OCI-M2 (cell line): ENCODE measurements around the gene MARCHF10.

Experiments
- DNase-seq: peaks from one replicate; lab custom pipeline; 2025; ENCODE audit not compliant: unreplicated experiment; lab: John Stamatoyannopoulos, UW

Gene MARCHF10

DNA sequence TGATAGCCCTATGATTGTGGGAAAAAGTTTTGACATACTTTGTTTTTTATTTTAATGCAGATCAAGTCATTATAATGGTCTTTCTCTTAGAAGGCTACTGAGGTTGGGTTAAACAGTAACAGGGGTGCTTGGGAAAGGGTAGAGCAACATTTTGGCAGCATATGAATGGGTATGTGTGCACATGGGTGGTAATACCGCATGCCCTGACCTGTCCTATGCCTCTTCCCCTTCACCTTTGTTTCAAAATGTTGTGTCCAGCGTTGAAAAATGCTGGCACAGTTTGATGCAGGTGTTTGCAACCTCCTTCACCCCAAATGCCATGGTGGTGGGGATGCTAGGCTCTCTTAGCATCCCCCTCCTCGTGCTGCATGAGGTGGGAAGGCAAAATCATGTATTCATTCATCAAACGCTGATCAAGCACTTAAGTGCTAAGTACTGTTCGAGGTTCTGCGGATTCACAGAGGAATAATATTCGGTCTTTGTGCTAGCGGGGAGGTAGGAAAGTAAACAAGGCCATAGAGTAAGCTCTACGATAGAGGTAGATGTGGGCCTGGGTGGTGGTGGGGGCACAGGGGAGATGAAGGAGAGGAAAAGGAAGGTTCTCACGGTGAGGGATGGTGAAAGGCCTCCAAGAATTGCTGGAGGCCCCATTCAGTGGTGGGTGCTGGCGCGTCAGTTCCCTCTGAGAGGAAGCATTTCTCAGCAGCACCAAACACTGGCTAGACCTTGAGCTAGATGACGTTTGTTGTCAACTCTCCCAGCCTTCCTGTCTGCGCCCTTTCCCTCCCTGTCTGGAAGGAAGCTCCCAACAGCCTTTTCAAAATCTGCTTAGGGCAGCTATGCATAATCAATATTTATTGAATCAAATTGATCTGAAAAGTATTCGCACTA, 13.3 kb upstream of the MARCHF10 start:
- DNase-seq = no peak

DNA sequence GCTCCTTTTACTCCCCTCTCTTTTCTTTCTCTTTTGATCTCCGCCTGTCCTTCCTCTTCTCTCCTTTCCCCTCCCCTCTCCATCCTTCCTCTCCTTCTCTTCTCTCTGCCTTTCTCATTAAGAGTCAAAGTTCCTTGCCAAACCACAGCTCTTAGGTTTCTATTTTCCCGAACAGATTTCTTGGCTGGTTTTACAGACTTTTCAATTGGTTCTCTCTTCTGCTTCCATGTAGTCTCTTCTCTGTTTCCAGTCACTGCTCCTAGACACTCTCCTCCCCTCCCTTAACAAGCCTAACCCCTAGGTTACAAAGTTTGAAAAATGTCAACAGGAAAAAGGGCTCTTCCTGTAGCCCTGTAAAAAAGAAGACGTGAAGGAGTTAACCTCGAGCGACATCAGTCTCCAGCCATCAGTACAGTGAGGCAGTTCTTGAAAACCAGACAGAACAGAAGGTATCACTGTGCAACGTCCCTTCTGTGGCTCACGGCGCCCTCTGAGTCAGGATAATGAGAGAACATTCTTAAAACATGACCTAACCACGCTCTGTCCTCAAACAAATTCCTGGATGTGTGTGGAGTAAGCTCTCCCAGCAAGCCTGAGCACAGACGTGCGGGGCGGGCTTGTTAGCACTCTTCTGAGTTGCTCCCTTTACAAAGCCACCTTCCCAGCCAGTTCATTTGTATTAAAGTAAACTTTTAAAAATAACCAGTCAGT, 11.6 kb upstream of the MARCHF10 start:
- DNase-seq = no peak

DNA sequence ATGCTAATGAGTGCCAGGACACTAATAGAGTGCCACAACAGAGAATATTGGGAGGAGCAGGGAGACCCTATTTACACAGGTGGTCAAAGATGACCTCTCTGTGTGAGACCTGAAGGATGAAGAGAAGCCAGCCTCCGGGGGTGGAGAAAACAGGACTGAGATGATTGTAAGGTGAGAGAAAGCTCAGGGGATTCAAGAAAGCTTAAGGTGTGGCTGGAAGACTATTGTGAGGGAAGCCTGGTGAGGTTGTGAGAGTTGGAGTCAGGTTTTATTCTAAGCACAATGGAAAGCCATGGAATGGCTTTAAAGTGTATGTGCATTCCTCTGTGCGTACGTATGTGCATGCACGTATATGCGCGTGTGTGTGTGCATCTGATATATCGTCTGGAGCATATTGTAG, 10.4 kb upstream of the MARCHF10 start:
- DNase-seq = no peak

DNA sequence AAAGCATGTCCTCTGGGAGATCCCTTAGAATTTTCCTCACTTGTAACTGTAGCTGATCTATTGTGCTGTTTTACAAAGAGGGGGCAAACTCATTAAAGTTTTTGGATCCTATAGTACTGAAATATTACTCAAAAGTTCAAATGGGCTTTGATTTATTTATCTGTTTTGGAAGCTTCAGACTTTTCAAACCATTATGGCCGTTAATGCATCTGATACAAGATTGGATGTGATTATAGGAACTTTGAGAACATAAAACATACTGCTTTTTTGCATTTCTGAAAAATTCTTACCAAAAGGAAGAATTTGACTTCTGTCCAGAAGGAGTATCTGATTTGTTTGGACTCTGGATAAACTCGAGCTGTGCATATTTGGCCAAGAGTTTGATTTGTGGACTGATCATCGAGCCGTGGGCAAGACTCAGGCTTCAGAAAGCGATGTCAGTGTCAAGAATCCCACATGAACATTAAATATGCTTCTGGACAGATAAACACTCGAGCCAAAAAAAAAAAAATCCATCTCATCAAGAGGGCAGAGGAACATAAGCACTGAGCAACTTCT, 8.2 kb upstream of the MARCHF10 start:
- DNase-seq = no peak

DNA sequence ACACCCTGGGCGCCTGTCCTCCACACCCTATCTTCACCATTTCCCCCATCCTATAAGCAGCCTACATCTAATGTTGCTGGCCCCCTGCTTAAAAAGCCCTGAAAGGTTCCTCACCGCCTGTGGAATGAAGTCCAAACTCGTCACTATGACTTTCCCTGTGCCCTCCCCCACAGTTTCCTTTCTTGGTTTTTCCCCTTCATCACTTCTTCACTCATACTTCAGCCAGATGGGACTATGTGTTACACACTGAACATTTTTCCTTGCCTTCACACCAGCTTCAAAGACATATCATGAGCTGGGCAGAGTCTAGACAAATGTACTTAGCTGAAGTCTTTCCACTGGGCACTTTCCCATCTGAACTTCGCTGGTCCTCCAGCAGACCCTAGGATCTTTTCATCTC, 1.5 kb upstream of the MARCHF10 start:
- DNase-seq = no peak

DNA sequence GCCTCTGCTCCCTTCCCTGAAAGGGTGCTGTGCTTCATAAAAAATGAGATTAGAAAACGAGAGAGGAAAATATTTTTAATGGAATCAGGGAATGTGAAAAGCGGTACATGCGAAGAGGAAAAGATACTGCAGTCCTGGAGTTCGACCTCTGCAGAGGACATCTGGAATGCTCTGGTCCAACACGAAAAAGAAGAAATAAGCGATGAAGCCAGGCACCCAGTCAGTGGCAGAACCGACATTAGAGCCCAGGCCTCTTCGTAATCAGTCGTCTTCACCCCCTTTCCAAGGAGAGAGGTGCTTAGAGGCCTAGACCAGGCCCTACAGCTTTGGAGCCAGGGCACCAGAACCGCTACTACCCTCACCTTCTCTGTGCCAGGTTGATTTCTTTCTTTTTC, 459 bp upstream of the MARCHF10 start:
- no peak for DNase-seq

DNA sequence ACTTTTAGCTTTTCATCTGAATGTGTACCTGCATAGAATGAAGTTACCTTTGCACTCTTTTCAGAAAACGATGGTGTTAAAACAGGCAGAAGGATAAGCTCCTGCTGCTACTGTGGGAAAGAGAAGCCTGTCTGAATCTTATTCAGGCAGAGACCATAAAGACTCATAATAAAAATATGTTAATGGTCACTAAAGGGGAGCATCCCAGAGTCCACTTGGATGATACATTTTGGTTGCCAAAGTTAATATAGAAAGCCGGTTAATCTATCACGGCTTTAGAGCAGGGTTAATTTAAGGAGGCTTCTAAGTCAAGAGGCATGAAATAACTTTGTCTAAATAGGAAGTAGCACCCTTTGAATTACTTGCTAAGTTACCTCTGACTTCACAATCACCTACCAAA, 2.9 kb downstream of the MARCHF10 start:
- no peak for DNase-seq

DNA sequence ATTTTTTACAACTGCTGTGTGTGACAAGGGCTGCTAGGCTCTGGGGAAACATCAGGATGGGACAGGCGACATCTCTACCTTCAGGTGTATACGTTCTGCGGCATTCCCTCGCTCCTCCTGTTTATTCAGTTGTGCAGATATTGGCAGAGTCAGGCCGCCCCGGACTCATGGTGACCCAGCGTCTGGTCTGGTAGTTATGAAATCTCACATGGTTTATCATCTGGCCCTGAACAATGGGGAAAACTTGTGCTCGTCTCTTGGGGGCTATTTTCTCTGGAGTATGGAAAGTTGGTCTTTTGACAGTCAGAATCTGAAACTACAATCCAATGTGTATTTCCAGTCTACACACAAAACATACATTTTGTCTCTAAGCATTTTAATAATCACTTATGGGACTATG, 3.3 kb downstream of the MARCHF10 start:
- no peak for DNase-seq

DNA sequence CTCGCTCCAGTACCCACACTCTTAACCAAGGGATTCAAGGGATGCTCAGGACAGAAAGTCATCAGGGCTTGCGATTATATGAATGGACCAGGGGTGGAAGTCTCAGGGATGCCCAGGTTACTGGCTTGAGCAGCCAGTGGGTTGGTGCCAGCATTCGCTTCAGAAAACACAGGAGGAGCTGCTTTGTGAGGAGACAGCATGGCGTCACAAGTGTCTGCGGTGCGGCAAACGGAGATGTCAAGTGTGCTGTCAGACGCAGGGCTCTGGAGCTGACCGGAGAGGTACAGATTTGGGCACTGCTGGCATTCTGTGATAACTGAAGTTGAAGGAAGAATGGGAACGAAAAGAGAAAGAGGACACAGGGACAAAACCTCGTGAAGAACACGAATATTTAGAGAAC, 4.1 kb downstream of the MARCHF10 start:
- DNase-seq = no peak

DNA sequence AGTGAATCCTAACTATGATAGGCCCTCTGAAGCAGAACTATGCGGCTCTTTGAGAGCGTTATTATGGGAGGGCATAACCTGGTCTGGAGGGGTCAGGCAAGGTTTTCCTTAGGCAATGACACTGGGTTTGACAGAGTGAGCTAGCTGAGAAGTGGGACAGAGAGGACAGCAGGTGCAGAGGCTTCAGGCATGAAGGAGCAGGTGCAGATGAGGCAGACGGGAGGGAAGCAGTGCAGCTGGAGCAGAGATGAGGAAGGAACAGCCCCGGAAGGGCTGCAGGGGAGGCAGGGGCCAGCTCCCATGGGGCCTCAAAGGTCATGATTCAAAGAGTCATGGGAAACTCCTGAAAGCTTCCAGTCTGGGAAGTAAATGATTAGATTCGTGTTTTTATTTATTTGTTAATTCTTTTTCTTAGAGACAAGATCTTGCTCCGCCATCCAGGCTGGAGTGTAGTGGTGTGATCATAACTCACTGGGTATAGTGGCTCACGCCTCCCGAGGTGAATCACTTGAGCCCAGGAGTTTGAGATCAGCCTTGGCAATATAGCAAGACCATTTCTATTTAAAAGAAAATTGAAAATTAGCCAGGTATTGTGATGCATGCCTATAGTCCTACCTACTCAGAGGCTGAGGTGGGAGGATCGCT, 5.4 kb downstream of the MARCHF10 start:
- no peak for DNase-seq

DNA sequence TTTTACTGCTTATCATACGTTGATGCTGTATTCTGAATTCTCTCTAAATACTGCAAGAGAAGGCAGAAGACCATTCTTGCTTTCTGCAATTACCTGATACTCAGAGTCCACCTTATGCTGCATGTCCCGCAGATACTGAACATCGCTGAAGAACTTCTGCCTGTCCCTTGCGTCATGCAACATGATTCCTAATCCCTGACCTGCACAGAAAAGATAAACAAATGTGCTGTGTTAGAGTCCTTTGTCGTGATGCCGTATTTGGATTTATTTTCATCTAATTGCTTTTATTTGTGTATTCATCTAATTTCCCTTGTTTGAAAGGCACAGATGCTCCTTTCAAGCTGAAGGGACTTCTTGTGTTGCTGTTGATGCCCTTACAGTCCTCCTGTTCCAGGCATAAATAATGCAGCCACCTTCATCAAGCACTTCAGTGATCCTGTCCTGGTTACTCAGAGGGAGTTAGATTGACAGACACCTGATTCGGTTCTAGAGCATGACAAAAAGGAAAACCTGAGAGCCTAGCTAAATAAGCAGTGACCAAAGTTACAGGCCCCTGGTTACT, 6.5 kb downstream of the MARCHF10 start:
- DNase-seq = no peak

DNA sequence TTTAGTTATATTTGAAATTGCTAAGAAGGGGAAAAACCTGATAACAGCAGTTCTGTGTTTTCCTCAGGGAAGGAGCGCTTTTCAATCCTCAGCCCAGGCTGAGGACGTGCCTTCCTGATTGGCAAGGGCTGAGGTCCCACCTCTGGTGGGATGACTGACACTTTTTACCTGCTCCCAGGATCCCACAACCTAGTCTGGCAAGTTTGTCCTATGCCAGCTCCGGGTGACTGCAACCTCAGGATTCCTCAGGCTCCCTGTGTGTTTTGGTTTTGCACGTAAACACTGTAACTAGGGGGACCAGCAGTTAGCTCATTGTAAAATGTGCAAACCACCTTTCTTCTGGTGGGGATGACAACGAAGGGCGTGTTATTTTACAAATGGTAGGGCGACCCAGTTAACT, 7.5 kb downstream of the MARCHF10 start:
- DNase-seq = no peak

DNA sequence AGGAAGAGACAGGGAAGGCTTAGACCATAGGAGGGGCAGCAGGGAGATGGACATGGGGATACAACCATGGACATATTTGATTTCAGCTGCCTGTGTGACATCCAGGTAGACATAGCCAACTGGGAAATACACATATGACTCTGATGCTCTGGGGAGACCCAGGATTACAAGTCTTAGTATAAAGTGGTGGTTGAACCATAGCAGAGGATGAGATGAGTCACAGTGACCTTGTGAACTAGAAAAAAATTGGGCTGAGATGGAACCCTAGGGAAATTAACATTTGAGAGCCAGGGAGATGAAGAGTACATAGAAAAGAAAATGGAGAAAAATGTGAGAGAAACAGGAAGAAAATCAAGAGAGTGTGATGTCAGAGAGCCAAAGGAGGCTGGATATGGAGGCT, 10.2 kb downstream of the MARCHF10 start:
- no peak for DNase-seq

DNA sequence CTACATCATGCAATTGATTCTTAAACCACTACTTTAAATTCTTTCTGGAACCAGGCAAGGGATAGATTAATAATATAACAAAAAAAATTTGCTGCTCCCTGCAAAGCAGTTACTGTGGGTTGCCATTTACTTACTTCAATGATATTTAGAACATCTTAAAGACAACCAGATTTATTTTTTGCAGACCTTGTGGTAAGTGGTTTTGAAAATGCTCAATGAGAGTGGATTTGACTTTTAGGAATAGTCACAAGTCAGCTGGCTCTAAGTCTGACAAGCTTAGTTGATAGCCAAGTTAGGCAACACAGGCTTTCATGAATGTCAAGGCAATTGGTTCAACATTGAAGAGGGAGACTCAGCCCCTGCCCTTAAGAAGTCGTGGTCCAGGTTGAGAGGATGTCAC, 11.8 kb downstream of the MARCHF10 start:
- DNase-seq = no peak

DNA sequence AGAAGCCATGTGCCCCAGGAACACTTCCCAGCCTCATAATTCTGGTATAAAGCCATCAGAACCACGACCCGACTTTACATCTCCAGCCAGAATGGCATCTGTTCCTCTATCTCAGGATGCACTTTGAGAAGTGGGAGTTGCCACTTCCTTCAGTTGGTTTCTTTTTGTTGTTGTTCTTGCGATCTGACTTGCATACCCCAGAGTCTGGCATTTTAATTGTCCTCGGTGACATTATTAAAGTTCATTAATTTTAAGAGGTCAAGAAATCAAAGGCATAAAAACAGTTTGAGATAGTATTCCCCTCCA, 13.5 kb downstream of the MARCHF10 start:
- DNase-seq = no peak

DNA sequence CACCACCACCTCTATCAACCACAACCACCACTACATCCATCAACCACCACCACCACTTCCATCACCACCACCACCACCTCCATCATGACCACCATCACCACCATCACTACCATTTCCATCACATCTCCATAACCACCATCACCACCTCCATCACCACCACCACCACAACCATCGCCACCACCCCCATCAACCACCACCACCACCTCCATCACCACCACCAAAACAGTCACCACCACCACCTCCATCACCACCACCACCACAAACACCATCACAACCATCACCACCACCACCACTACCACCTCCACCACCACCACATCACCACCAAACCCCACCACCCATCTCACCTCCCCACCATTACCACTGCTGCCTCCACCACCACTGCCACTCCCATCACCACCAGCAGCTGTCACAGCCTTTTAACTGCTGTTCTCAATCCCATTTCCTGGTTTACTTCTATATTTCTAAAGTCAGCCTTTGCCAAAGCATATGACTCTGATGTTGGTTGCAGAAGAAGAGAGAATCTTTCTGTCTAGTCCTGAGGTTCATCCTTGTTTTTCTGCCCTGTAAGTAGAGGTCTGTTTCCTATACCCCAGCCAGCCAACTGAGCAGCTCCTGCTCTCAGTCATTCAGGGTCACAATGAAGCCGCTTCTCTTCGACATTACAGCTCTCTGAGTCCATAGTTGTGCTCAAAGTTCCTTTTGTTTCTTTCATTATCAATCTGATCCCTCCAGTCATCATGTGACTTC, 14.0 kb downstream of the MARCHF10 start:
- no peak for DNase-seq

DNA sequence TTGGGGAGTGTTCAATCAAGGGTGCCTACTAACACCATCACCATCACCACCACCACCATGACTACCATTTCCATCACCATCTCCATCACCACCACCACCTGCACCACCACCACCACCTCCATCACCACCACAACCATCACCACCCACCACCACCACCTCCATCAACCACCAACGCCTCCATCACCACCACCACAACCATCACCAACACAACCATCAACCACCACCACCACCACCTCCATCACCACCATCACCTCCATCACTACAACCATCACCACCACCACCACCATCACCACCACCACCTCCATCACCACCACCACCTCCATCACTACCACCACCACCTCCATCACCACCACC, 15.7 kb downstream of the MARCHF10 start:
- DNase-seq = no peak

DNA sequence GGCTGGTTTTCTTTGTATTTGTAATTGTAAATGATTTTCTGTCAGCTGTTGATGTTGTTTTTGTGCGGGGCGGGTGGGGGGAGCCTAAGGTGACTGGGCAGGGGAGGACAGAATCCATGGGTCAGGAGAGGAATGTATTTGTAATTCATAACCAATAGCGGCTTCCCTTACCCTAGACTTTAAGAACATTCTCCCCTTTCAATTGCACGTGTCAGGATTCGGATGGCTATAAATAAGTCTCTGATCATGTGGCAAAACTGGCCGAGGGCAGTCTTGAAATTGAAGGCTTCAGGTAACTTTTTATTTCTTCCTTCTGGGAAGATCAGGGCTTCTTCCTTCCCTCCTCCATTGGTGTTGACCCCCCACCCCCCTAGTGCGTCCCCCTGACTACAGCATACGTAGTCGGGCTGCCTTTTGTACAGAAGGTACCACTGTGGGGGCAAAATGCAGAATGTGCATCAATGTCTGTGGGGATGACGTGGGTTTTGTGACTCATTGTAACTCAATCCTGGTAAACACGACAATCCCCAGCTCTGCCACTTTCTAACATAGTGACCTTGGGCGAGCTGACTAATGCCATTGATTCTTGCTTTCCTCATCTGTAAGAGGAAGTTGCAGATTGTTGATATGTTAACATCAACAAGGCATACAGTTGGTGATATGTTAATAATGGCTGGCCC, 16.2 kb downstream of the MARCHF10 start:
- no peak for DNase-seq

DNA sequence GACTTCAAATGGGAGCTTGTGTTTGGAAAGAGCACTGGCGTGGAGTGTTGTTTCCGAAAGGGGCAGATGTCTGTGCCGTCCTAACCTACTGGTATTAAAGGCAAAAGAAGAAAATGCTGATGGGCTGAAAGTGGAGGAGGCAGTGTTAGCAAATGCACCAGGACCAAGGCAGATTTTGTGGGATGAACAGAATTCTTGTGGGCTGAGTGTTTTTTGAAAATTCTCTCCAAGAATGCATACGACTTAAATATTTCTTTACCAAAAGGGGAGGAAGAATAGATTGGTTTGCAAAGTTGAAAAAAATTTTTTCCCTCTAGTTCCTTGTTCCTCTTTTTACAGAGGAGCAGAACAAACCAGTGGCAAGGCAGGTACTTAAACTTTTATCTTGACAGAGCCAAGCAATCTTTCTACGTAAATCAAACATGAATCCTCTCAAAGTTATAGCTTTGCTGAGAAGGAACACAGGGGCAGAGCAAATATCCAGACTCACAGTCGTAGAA, 16.8 kb downstream of the MARCHF10 start:
- DNase-seq = no peak

DNA sequence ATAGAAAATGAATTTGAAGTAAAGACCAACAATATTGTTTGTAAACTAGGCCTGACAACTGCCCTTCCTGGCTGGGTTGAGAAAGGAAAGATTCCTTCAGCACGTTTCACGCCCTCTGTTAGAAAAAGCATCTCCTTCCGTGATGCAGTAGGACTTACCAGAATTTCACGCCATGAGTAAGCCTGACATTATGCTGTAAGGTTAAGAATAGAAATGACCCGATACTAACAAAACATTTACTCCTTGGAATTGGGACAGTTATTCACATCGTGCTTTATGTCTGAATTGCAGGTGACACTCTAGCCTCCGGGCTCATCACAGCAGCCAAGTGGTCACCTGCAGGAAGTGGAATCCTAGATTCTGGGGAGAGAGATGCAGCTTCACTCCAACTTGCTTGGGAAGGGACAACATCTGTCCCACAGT, 17.5 kb downstream of the MARCHF10 start:
- DNase-seq = no peak
